Inferior parietal cortex (tissue), 1 donor: ENCODE measurements around the gene SDK1.
"Not testable (repeated sequence)": the region's sequence is repeated elsewhere in the genome, so short reads cannot be mapped to it uniquely, and the experiment has no call there.

Experiments
- DNase-seq: peaks from one replicate; pipeline ENCODE4 v3.0.0-alpha.2; 2016; ENCODE audit errors: extremely low spot score

The SDK1 gene

DNA sequence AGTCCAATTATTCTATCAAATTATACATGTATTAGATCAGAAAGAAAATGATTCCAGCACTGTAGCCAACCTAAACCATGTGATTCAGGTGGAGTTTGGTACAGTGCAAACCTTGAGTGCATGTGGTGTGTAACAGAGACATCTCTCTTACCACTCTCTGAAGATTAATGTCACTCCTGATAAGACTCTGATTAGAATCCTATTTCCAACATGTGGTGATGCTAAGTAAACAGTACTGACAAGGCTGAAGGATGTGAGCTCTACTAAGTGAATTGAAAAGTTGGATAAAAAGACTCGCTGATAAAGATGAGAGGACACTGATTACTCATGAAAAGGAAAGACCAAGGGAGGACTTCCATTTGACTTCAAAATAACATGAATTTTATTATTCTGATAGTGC is 232.0 kb downstream of the SDK1 start:
- DNase-seq: no peak

DNA sequence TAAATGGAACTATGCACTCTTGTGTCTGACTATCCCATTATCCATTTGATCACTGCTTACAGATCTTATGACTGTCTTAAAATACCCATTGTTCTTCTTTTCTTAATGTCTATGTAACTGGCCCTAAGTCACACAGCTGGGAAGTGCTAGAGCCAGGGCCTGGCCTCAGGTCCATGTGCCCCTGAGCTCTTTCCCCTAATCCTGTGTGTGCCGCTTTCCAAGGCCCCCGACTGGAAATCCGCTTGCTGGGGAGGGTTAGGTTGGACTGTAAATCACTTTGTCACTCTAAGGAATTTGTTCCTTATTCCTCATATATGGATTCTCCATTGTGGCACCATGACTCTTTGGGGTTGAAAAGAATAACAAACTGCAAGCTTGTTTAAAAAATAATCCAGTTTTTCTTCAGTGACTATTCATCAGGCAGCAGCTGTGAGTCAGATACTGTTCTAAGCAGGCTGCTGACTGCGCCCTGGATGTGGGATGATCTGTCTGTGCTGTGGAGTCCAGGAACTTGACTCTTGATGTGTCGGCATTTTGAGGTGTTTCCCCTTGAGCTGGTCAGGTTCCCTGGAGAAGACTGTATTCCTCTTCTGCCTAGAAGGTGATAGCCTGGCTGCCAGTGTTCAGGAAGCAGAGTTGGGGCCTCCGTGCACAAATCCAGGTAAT is 236.3 kb downstream of the SDK1 start:
- peak; percentile 9 for DNase-seq

GRCh38 chr7:3538041-3538440 is 237.0 kb downstream of the SDK1 start:
- no peak for DNase-seq

DNA sequence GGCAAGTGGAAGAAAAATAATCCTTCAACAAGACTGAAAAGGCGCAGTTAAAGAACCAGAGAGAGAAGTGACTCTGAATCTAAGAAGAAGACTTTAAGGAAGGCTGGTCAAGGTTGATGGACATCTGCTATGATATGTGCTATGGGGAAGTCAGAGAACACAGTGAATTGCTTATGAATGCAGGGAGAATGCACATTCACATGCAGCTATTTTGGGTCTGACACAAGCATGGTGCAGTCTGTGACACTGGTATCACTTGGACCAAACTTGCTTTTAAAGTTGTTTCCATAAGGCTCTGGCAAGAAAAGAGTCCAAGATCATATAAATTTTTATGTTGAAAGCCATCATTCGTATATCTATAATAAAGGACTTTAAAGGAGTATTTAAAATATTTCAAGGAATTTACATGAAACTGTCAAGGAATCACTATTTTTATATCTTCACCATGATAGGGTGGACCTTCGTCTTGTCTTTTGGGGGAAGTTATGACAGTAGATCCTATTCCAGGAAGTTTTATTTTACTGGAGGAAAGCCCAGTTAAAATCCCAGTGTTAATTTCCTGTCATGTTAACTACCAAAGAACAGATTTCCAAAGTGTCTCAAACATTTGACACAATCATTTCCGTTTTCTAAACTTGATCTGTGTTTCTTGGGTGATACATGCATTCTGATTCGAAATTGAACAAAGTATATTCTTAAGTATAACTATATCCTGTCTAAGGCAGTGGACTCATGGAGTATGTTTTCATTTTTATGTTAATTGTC is 239.6 kb downstream of the SDK1 start:
- no peak for DNase-seq

GRCh38 chr7:3544202-3544601 is 243.2 kb downstream of the SDK1 start:
- no peak for DNase-seq

GRCh38 chr7:3548815-3549214 is 247.8 kb downstream of the SDK1 start:
- DNase-seq: no peak

DNA sequence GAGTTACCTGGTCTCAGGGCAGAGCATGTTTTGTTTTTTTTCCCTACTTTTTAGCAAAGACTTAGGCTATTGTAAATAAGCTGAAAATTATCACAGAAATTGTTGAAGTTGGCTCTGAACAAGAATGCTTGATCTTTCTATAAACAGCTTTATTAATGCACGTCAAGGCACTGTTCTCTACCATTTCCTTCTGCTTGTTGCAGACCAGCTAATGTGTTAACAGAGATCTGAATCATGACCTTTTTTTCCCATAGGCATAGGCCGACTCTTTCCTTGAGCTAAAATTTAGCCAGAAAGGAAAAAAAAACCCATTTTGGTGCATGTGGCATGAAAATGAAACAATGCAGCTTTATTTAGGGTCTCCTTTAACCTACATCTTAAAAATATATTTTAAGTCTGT is 248.5 kb downstream of the SDK1 start:
- no peak for DNase-seq

DNA sequence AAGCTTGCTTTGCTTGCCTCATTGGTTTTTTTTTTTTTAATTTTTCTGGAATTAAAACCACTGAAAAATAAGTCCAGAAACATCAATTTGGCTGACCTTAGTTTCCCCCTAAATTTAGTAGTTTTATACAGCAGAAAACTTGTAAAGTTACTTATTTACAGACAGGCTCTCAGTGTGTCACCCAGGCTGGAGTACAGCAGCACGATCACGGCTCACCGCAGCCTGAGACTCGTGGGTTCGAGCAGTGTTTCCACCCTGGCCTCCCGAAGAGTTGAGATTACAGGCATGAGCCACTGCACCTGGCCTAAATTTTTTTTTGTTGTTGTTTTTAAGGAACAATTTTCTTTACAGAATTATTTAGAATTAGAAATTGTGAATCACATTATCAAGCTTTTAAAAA is 250.5 kb downstream of the SDK1 start:
- no peak for DNase-seq

DNA sequence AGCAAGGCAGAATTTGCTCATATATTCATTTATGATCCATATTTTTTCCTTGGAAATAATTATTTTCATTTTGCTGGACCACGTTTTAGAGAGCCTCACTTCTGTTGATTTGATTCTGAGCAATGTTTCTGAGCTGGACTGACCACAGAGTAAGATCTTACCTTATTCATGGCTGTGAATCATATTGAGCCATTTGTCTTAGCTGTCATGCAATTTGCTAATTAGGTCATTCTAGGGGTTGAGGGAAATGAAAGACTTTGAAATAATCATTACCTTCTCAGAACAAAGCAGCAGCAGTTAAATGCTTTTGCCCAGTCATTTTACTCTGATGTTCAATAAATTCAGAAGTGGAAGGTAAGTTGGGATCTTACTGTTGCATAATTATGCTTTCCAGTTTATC is 251.4 kb downstream of the SDK1 start:
- DNase-seq: no peak

DNA sequence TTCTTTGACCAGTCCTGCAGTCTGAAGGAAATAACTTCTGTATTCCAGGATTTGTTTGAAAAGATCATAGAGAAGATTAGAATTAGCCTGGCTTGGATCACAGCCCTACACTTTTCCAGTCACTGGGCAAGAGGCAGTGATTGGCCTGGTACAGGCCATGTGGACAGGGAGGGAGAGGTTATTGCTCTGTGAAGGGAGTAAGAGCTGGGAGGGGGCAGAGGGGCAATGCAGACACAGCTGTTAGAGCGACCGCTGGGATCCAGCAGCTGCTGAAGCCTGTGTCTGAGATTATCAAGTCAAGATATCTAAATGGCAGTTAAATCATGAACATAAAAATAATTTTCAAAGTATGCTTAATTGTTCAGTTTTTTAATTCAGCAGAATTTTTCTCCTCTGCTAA is 257.3 kb downstream of the SDK1 start:
- no peak for DNase-seq

GRCh38 chr7:3559278-3559677 is 258.2 kb downstream of the SDK1 start:
- DNase-seq: no peak

GRCh38 chr7:3560495-3560894 is 259.4 kb downstream of the SDK1 start:
- DNase-seq: no peak

DNA sequence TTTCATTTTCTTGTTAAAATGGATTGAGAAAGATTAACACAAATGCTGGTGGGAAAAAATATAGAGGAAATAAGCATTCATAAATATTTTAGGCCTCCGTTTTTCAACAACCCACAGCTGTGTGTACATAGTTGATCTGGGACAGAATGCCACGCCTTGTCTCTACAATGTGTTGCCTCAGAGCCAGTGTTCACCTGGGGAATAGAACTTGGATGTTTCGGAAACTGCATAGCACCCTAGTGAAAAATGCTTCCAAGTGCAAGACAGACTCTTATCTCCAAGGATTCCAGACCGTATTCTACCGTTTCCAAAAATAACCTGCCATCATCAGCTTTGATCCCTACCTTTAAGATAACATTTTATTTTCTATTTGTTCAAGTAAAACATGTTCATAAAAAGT is 260.9 kb downstream of the SDK1 start:
- no peak for DNase-seq

DNA sequence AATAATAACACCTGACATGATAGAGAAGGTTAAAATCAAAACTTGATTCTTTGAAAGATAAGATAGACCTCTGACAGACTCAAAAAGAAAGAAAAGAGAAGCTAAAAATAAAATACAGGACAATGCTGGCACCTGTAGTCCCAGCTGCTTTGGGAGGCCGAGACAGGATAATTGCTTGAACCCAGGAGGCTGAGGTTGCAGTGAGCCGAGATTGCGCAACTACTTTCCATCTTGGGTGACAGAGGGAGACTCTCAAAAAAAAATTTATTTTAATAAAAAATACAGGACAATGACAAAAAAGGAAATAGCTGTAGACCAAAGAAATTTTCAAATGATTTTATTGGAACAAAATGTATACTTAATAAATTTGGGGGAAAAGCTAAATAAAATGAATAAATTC is 263.2 kb downstream of the SDK1 start:
- DNase-seq: no peak

GRCh38 chr7:3568516-3568915 is 267.5 kb downstream of the SDK1 start:
- no peak for DNase-seq

- no peak for DNase-seq
Observed at GRCh38 chr7:3569643-3570042, 268.6 kb downstream of the SDK1 start.

GRCh38 chr7:3573151-3573550 is 272.1 kb downstream of the SDK1 start:
- DNase-seq: no peak

DNA sequence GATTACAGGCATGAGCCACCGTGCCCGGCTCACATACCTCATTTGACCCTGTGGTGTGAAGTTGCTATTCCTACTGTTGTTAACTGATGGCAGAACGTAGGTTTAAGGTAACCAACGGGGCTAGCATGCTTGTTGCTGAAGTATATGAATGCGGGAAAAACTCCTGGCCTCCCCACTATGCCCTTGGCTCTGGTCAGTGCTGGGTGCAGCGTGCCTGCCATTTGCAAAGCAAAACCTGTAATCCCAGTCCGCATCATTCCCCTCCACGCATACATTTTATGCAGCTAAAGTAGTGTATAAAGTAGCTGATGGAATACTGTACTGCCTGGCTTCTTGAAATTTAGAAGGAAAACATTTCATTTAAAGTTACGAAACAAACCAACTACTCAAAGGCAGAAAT is 273.3 kb downstream of the SDK1 start:
- no peak for DNase-seq

GRCh38 chr7:3575753-3576531 is 274.9 kb downstream of the SDK1 start:
- DNase-seq: no peak

DNA sequence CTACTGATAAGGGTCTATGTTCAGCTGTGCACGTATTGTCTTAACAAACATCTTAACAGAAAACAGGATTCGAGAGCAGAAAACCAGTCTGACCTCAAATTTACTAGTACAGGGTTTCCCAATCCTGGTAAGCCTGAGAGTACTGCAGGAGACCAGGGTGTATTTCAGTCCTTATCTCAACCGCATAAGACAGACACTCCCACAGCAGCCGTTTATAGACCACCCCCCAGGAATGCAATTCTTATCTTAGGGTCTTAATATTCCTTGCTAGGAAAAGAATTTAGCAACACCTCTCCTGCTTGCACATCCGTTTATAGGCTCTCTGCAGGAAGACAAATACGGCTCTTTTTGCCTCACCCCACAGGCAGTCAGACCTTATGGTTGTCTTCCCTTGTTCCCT is 277.3 kb downstream of the SDK1 start:
- DNase-seq: no peak

DNA sequence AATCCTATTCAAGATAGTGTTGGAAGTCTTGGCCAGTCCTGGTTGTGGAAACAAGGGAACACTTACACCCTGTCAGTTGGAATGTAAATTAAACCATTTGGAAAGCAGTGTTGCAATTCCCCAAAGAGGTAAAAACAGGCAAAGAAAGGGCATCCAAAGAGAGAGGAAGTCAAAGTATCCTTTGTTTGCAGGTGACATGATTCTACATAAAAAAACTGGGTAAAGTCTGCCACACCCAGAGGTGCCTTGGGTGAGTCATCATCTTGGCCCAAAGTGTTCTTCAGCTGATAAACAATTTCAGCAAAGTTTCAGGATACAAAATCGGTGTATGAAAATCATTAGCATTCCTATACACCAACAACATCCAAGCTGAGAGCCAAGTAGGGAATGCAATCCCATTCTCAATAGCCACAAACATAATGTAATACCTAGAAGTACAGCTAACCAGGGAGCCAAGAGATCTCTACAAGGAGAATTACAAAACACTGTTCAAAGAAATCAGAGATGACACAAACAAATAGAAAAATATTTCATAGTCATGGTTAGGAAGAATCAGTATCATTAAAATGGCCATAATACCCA is 278.7 kb downstream of the SDK1 start:
- DNase-seq: no peak

DNA sequence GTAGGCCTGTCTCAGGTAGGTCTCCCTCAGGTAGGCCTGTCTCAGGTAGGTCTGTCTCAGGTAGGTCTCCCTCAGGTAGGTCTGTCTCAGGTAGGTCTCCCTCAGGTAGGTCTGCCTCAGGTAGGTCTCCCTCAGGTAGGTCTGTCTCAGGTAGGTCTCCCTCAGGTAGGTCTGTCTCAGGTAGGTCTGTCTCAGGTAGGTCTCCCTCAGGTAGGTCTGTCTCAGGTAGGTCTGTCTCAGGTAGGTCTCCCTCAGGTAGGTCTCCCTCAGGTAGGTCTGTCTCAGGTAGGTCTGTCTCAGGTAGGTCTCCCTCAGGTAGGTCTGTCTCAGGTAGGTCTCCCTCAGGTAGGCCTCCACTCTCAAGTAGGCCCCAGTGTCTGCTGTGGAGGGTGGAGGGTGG is 281.1 kb downstream of the SDK1 start:
- DNase-seq: not testable (repeated sequence)

GRCh38 chr7:3585826-3586225 is 284.8 kb downstream of the SDK1 start:
- no peak for DNase-seq
